Fibroblast of lung (primary cell): Measurements from ENCODE around the gene RNASE1. TPM values are rescaled to one million over a fixed set of nuclear protein-coding genes. Genes with fewer than 3 reads are reported as not detected.

Source experiments
- DNase-seq, 2 donors: peaks; one replicate each; pipeline versions ENCODE4 v3.0.0 to v3.0.0-alpha.2; 2010; ENCODE audit warnings: low read depth in 2 of 2
- H2AFZ ChIP-seq: 2 replicates; pipeline ENCODE4 v1.5.1; 2012; ENCODE audit warnings: low read length, control low read depth, inconsistent platforms
- H3K27ac ChIP-seq: 2 replicates; pipeline ENCODE4 v1.5.1; 2011; ENCODE audit warnings: low read length, control low read depth; ENCODE audit not compliant: insufficient read depth
- H3K27me3 ChIP-seq: 2 replicates; pipeline ENCODE4 v1.5.1; 2011; ENCODE audit warnings: mild to moderate bottlenecking, low read length; ENCODE audit not compliant: control insufficient read depth, insufficient read depth
- H3K36me3 ChIP-seq: 2 replicates; pipeline ENCODE4 v1.5.1; 2011; ENCODE audit warnings: low read length; ENCODE audit not compliant: control insufficient read depth, insufficient read depth
- H3K4me1 ChIP-seq: 2 replicates; pipeline ENCODE4 v1.5.1; 2011; ENCODE audit warnings: low read length; ENCODE audit not compliant: control insufficient read depth, insufficient read depth; ENCODE audit errors: extremely low read depth
- H3K4me2 ChIP-seq: 2 replicates; pipeline ENCODE4 v1.5.1; 2011; ENCODE audit warnings: low read length, control low read depth; ENCODE audit not compliant: insufficient read depth; ENCODE audit errors: extremely low read depth
- H3K4me3 ChIP-seq, 4 experiments: fragments of 200-600 bp in 1 of 4; sonication (generic) in 1 of 4; replicated peaks in 1 of 4; 2 replicates each; pipeline ENCODE4 v1.5.1; 2011 to 2016; ENCODE audit warnings: low read length in 4 of 4, low read depth in 3 of 4, mild to moderate bottlenecking in 3 of 4, control low read depth in 2 of 4, inconsistent platforms in 1 of 4, mixed read lengths in 1 of 4; ENCODE audit not compliant: insufficient read depth in 1 of 4; ENCODE audit errors: control extremely low read depth in 1 of 4
- H3K79me2 ChIP-seq: 2 replicates; pipeline ENCODE4 v1.5.1; 2012; ENCODE audit warnings: mild to moderate bottlenecking, low read length, inconsistent platforms; ENCODE audit not compliant: control insufficient read depth, insufficient read depth
- H3K9ac ChIP-seq: 2 replicates; pipeline ENCODE4 v1.5.1; 2011; ENCODE audit warnings: mild to moderate bottlenecking, low read length, control low read depth; ENCODE audit not compliant: insufficient read depth
- H3K9me3 ChIP-seq: 2 replicates; pipeline ENCODE4 v1.5.1; 2012; ENCODE audit warnings: low read depth, low read length; ENCODE audit not compliant: control insufficient read depth, insufficient read depth
- H4K20me1 ChIP-seq: 2 replicates; pipeline ENCODE4 v1.5.1; 2011; ENCODE audit warnings: low read length; ENCODE audit not compliant: control insufficient read depth, insufficient read depth; ENCODE audit errors: extremely low read depth
- EZH2 ChIP-seq: IDR thresholded peaks from 2 replicates; pipeline ENCODE4 v1.5.1; 2012; ENCODE audit warnings: low read length, control low read depth, mild to moderate bottlenecking; ENCODE audit errors: missing control alignments
- polyA plus RNA-seq, 2 donors: library from polyadenylated mRNA; depleted of rRNA in 1 of 2; stranded (reverse) in 1 of 2; unstranded in 1 of 2; fragments of >200 nt; gene quantifications; 2 replicates each; pipeline ENCODE4 v1.2.1, GENCODE V29; 2011 to 2012; ENCODE audit warnings: missing spikeins in 1 of 2
- total RNA-seq: library from RNA; depleted of rRNA; stranded (reverse); fragments of >200 nt; gene quantifications from 2 replicates; pipeline ENCODE4 v1.2.1, GENCODE V29; 2014
- TF ChIP-seq, protein P1 (sequence below), 2 donors: IDR thresholded peaks in 1 of 2; conservative IDR thresholded peaks in 1 of 2; 1 replicate in 1 of 2; 2 replicates in 1 of 2; pipeline ENCODE4 v1.5.1; 2011 to 2012; ENCODE audit warnings: low read length in 2 of 2, control low read depth in 1 of 2, inconsistent platforms in 1 of 2, low read depth in 1 of 2, mild to moderate bottlenecking in 1 of 2

The RNASE1 gene
- total and polyA plus RNA-seq, 2 donors (not counting 1 experiment from before 2014, with no cell fraction given) = not detected

DNA sequence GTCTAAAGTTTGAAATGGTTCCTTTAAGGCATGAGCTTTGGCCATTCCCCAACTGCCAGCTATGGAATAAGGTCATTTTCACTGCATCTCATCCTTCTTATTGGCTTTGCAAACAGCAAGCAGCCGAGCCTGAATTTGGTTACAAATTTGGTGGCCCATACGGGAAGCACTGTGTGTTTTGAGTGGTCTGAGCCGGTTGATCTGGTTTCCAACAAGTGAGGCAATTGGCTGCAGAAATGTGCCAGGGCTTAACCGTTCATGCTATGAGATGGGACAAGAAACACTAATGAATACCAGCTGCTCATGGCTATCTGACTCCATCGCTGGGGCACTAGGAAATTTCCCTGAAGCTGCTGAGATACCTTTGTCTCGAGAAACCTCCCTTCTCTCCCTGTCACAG, 47.6 kb downstream of the RNASE1 start:
- no peak overlapping the region for H3K4me3 ChIP-seq
- H3K36me3 ChIP-seq = no peaks in the 10 kb centered on the region
- DNase-seq = no peak
- TF ChIP-seq, protein P1, sequence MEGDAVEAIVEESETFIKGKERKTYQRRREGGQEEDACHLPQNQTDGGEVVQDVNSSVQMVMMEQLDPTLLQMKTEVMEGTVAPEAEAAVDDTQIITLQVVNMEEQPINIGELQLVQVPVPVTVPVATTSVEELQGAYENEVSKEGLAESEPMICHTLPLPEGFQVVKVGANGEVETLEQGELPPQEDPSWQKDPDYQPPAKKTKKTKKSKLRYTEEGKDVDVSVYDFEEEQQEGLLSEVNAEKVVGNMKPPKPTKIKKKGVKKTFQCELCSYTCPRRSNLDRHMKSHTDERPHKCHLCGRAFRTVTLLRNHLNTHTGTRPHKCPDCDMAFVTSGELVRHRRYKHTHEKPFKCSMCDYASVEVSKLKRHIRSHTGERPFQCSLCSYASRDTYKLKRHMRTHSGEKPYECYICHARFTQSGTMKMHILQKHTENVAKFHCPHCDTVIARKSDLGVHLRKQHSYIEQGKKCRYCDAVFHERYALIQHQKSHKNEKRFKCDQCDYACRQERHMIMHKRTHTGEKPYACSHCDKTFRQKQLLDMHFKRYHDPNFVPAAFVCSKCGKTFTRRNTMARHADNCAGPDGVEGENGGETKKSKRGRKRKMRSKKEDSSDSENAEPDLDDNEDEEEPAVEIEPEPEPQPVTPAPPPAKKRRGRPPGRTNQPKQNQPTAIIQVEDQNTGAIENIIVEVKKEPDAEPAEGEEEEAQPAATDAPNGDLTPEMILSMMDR (conservative IDR thresholded peaks at IDR 0.05 in 1 of 2, IDR thresholded peaks at IDR 0.05 in 1 of 2; ENCODE audit: low read depth in 1 of 2, low read length in 2 of 2) = no peak
- TF ChIP-seq EZH2 = no peak
- H3K4me1 ChIP-seq = no peaks in the 10 kb centered on the region
- no peak overlapping the region for H3K4me2 ChIP-seq
- H3K27me3 ChIP-seq = no peaks in the 10 kb centered on the region
- no peaks in the 10 kb centered on the region for H4K20me1 ChIP-seq
- H3K9ac ChIP-seq = no peak overlapping the region
- no peak overlapping the region for H3K27ac ChIP-seq
- no peaks in the 10 kb centered on the region for H3K9me3 ChIP-seq
- no peaks in the 10 kb centered on the region for H3K79me2 ChIP-seq
- H2AFZ ChIP-seq = no peak overlapping the region

DNA sequence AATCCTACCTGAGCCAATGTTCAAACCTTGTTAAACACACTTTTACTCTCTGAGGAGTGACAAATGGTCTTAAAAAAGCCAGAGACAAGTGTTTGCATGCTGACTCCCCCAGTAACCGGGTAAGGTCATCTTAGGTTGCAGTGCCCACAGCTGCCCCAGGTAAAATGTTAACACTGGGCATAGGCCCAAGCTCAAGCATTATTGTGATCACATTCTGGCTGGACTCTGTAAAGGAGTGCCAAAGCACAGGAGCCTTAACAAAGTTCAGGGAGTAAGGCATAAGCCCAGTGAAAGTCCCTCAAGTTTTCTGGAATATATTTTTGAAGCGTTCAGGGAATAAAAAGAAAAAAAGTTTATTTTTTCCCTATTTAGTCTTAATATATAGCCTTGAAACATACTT, 48.3 kb downstream of the RNASE1 start:
- no peak overlapping the region for H2AFZ ChIP-seq
- H3K4me2 ChIP-seq = no peak overlapping the region
- H3K9ac ChIP-seq = no peak overlapping the region
- TF ChIP-seq EZH2 = no peak
- TF ChIP-seq, protein P1 (conservative IDR thresholded peaks at IDR 0.05 in 1 of 2, IDR thresholded peaks at IDR 0.05 in 1 of 2; ENCODE audit: low read depth in 1 of 2, low read length in 2 of 2) = no peak
- no peak overlapping the region for H3K4me3 ChIP-seq
- no peaks in the 10 kb centered on the region for H3K4me1 ChIP-seq
- no peak for DNase-seq
- H3K9me3 ChIP-seq = no peaks in the 10 kb centered on the region
- no peak overlapping the region for H3K27ac ChIP-seq
- H4K20me1 ChIP-seq = no peaks in the 10 kb centered on the region
- H3K79me2 ChIP-seq = no peaks in the 10 kb centered on the region
- H3K36me3 ChIP-seq = no peaks in the 10 kb centered on the region
- H3K27me3 ChIP-seq = no peaks in the 10 kb centered on the region

DNA sequence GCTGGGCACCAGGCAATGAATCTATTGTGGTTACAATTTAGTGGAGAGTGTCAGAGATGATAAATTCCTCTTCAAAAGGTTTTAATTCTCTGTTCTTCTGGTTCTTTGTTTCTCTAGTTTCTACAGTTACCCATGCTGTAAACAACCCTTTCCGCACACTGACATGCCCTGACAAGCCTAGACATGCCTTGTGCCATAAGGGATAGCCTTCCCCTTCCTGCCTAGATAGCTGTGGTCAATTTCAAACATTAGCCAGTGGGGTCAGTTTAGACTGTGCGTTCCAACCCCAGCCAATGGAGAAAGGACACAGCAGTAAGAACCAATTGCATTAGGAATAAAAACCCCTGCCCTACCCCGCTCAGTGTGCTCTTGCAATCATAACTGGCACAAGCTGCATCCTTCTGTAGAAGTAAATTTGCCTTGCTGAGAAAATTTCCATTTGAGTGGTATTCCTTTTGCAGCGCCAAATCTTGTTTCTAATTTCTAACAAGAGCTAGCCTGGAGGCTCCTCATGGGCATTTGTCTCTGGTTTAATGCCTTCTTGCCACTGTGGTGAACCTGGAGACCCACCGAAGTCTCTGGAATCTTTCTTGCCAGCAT, 50.6 kb downstream of the RNASE1 start:
- Histone ChIP-seq H3K36me3 (no peaks in the 10 kb centered on the region), H3K9me3 (no peaks in the 10 kb centered on the region), H3K9ac (no peak overlapping the region), H3K79me2 (no peaks in the 10 kb centered on the region), H3K27me3 (no peaks in the 10 kb centered on the region), H3K4me2 (no peak overlapping the region), H3K27ac (no peak overlapping the region), H3K4me1 (no peaks in the 10 kb centered on the region), H3K4me3 (no peak overlapping the region), H2AFZ (no peak overlapping the region), H4K20me1 (no peaks in the 10 kb centered on the region)
- TF ChIP-seq, protein P1 (conservative IDR thresholded peaks at IDR 0.05 in 1 of 2, IDR thresholded peaks at IDR 0.05 in 1 of 2; ENCODE audit: low read depth in 1 of 2, low read length in 2 of 2) = no peak
- no peak for TF ChIP-seq EZH2
- no peak for DNase-seq

Other genes with a start within 250 kb of the RNASE1 start
- not detected in 2 replicates for gene RNASE9, start 241.8 kb downstream of the RNASE1 start, total RNA-seq
- gene RNASE9, start 241.8 kb downstream of the RNASE1 start, polyA plus RNA-seq = not detected in 2 replicates
- gene RNASE11, start 214.8 kb downstream of the RNASE1 start, total RNA-seq = not detected in 2 replicates
- not detected in 2 replicates for gene RNASE11, start 214.8 kb downstream of the RNASE1 start, polyA plus RNA-seq
- not detected in 2 replicates for gene RNASE12, start 211.5 kb downstream of the RNASE1 start, total RNA-seq
- gene RNASE12, start 211.5 kb downstream of the RNASE1 start, polyA plus RNA-seq = not detected in 2 replicates
- not detected in 2 replicates for gene OR6S1, start 161.2 kb downstream of the RNASE1 start, total RNA-seq
- gene OR6S1, start 161.2 kb downstream of the RNASE1 start, polyA plus RNA-seq = not detected in 2 replicates
- 20.0 and 22.1 TPM in 2 replicates for gene RNASE4, start 118.3 kb downstream of the RNASE1 start, total RNA-seq
- gene RNASE4, start 118.3 kb downstream of the RNASE1 start, polyA plus RNA-seq = 25.0 and 43.9 TPM in 2 replicates
- gene ANG, start 114.1 kb downstream of the RNASE1 start, total RNA-seq = 5.1 and 6.4 TPM in 2 replicates
- gene ANG, start 114.1 kb downstream of the RNASE1 start, polyA plus RNA-seq = 3.9 and 7.3 TPM in 2 replicates
- gene EDDM3A, start 57.0 kb downstream of the RNASE1 start, total RNA-seq = not detected in 2 replicates
- not detected in 2 replicates for gene EDDM3A, start 57.0 kb downstream of the RNASE1 start, polyA plus RNA-seq
- gene EDDM3B, start 34.4 kb downstream of the RNASE1 start, total RNA-seq = not detected in 2 replicates
- gene EDDM3B, start 34.4 kb downstream of the RNASE1 start, polyA plus RNA-seq = not detected in 2 replicates
- not detected in 2 replicates for gene RNASE6, start 21.6 kb downstream of the RNASE1 start, total RNA-seq
- not detected in 2 replicates for gene RNASE6, start 21.6 kb downstream of the RNASE1 start, polyA plus RNA-seq
- not detected in 2 replicates for gene RNASE3, start 88.5 kb upstream of the RNASE1 start, total RNA-seq
- not detected in 2 replicates for gene RNASE3, start 88.5 kb upstream of the RNASE1 start, polyA plus RNA-seq
- gene RNASE2, start 152.6 kb upstream of the RNASE1 start, total RNA-seq = not detected in 2 replicates
- gene RNASE2, start 152.6 kb upstream of the RNASE1 start, polyA plus RNA-seq = not detected in 2 replicates
- 28.4 and 31.6 TPM in 2 replicates for gene METTL17, start 187.1 kb upstream of the RNASE1 start, total RNA-seq
- gene METTL17, start 187.1 kb upstream of the RNASE1 start, polyA plus RNA-seq = 47.7 and 48.5 TPM in 2 replicates
- 0.17 and 0.26 TPM in 2 replicates for gene SLC39A2, start 196.4 kb upstream of the RNASE1 start, total RNA-seq
- not detected in 2 replicates for gene SLC39A2, start 196.4 kb upstream of the RNASE1 start, polyA plus RNA-seq
- gene NDRG2, start 222.2 kb upstream of the RNASE1 start, total RNA-seq = 0.50 and 1.8 TPM in 2 replicates
- 0.32 and 0.34 TPM in 2 replicates for gene NDRG2, start 222.2 kb upstream of the RNASE1 start, polyA plus RNA-seq
- gene TPPP2, start 227.4 kb upstream of the RNASE1 start, total RNA-seq = not detected in 2 replicates
- gene TPPP2, start 227.4 kb upstream of the RNASE1 start, polyA plus RNA-seq = not detected in 2 replicates
- not detected in 2 replicates for gene RNASE13, start 232.0 kb upstream of the RNASE1 start, total RNA-seq
- not detected in 2 replicates for gene RNASE13, start 232.0 kb upstream of the RNASE1 start, polyA plus RNA-seq
- not detected in 2 replicates for gene RNASE7, start 239.5 kb upstream of the RNASE1 start, total RNA-seq
- not detected in 2 replicates for gene RNASE7, start 239.5 kb upstream of the RNASE1 start, polyA plus RNA-seq